Left lung (tissue), 10 donors: ENCODE results near the gene LY86. TPM values are rescaled to one million over a fixed set of nuclear protein-coding genes. Genes with fewer than 3 reads are reported as not detected.

Experiments
- ATAC-seq: fragments of 200-7000 bp; cut with Tn5 transposase; one replicate; pipeline ENCODE4 v1.9.1; 2020; ENCODE audit warnings: moderate library complexity
- DNase-seq, 4 donors: peaks; one replicate each; pipeline ENCODE4 v3.0.0-alpha.2; 2013 to 2020
- H3K27ac ChIP-seq, 2 donors: fragments of 200-600 bp; sonication (generic) in 1 of 2; one replicate each; pipeline versions ENCODE4 v1.5.0 to v1.8.0; 2020 to 2021
- H3K27me3 ChIP-seq, 2 donors: fragments of 200-600 bp; sonication (generic) in 1 of 2; one replicate each; pipeline versions ENCODE4 v1.5.0 to v1.8.0; 2020 to 2021
- H3K36me3 ChIP-seq, 2 donors: fragments of 200-600 bp; sonication (generic) in 1 of 2; one replicate each; pipeline versions ENCODE4 v1.5.0 to v1.8.0; 2020 to 2021
- H3K4me1 ChIP-seq, 2 donors: fragments of 200-600 bp; one replicate each; pipeline ENCODE4 v1.8.0; 2021
- H3K4me3 ChIP-seq, 2 donors: fragments of 200-600 bp; sonication (generic) in 1 of 2; one replicate each; pipeline versions ENCODE4 v1.5.0 to v1.8.0; 2020 to 2021; ENCODE audit warnings: mild to moderate bottlenecking in 1 of 2
- H3K9me3 ChIP-seq, 2 donors: fragments of 200-600 bp; sonication (generic) in 1 of 2; one replicate each; pipeline versions ENCODE4 v1.5.0 to v1.8.0; 2020 to 2021
- intact Hi-C, 2 donors: fragments of 100-400 bp; cut with DNase I; formaldehyde crosslinking; loops; one replicate each; pipeline versions ENCODE4 v1.11.2 to v1.14.2; 2022
- polyA plus RNA-seq, 6 donors: library from polyadenylated mRNA; unstranded; fragments of 120-200 nt; gene quantifications; one replicate each; pipeline ENCODE4 v1.2.1, GENCODE V29; 2013; ENCODE audit not compliant: insufficient read length in 6 of 6
- total RNA-seq, 2 donors: library from RNA; stranded (reverse); fragmentation: NEBNext Ultra II Directional; extraction: Animal tissue kit (Norgen Biotek cat#: 25700); gene quantifications; one replicate each; pipeline ENCODE4 v1.2.1, GENCODE V29; 2021
- TF ChIP-seq, protein P1 (sequence below), 2 donors: fragments of 200-600 bp; sonication (generic) in 1 of 2; IDR thresholded peaks; one replicate each; pipeline versions ENCODE4 v1.5.0 to v1.8.0; 2021; ENCODE audit warnings: antibody characterized with exemption in 2 of 2
- donor health status: DM: no; HTN: yes; CAD: no.
- donor health status: DM: no; HTN: no; CAD: no.

LY86 gene
- total and polyA plus RNA-seq, 8 donors: 1.4 to 11.1 (median 2.2) TPM

DNA sequence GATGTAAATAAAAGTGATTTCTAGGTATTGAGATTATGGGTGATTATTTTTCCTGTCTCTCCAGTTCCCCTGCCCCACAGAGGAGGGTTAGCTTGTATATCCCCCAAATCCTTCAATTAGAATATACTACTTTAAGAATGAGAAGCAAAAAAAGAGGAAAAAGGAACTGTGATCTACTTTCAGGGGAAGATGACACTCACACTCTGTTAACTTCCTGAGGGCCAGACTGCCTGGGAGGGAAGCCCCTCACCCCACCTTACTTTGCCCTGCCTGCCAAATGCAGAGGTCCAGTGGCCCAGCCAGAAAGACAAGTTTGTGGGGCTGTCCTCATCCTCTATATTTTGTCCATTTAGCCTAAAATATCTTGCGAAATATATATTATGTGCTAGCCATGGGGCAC is 9.2 kb upstream of the LY86 start:
- ATAC-seq (no peak), DNase-seq (no peak)
- Histone ChIP-seq H3K4me1 (no peaks in the 10 kb centered on the region), H3K27ac (no peak overlapping the region), H3K36me3 (no peaks in the 10 kb centered on the region), H3K9me3 (peaks cover 0 to 2% of the 10 kb centered on the region in 2 donors), H3K27me3 (no peaks in the 10 kb centered on the region), H3K4me3 (no peak overlapping the region)
- intact Hi-C loops: no loop called here
- TF ChIP-seq, protein P1, sequence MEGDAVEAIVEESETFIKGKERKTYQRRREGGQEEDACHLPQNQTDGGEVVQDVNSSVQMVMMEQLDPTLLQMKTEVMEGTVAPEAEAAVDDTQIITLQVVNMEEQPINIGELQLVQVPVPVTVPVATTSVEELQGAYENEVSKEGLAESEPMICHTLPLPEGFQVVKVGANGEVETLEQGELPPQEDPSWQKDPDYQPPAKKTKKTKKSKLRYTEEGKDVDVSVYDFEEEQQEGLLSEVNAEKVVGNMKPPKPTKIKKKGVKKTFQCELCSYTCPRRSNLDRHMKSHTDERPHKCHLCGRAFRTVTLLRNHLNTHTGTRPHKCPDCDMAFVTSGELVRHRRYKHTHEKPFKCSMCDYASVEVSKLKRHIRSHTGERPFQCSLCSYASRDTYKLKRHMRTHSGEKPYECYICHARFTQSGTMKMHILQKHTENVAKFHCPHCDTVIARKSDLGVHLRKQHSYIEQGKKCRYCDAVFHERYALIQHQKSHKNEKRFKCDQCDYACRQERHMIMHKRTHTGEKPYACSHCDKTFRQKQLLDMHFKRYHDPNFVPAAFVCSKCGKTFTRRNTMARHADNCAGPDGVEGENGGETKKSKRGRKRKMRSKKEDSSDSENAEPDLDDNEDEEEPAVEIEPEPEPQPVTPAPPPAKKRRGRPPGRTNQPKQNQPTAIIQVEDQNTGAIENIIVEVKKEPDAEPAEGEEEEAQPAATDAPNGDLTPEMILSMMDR (IDR thresholded peaks at IDR 0.05): no peak

DNA sequence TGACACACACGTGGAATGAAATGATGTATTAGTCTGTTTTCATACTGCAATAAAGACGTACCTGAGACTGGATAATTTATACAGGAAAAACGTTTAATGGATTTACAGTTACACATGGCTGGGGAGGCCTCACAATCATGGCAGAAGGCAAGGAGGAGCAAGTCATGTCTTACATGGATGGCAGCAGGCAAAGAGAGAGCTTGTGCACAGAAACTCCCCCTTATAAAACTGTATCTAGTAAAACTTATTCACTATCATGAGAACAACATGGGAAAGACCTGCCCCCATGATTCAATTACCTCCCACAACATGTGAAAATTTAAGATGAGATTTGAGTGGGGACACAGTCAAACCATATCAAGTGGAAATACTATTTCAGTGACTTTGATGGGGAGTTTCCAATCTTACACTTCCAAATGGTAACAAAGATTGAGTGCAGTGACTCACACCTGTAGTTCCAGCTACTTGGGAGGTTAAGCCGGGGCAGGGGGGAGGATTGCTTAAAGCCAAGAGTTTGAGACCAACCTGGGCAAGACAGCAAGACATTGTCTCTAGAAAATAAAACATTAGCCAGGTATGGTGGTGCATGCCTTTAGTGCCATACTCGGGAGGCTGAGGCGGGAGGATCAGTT is 8.2 kb upstream of the LY86 start:
- Histone ChIP-seq H3K4me3 (no peak overlapping the region), H3K27ac (no peak overlapping the region), H3K4me1 (no peaks in the 10 kb centered on the region), H3K9me3 (peaks cover 0 to 2% of the 10 kb centered on the region in 2 donors), H3K36me3 (no peaks in the 10 kb centered on the region), H3K27me3 (no peaks in the 10 kb centered on the region)
- intact Hi-C loops: no loop called here
- no peak for DNase-seq
- ATAC-seq: no peak
- TF ChIP-seq, protein P1 (IDR thresholded peaks at IDR 0.05): no peak

DNA sequence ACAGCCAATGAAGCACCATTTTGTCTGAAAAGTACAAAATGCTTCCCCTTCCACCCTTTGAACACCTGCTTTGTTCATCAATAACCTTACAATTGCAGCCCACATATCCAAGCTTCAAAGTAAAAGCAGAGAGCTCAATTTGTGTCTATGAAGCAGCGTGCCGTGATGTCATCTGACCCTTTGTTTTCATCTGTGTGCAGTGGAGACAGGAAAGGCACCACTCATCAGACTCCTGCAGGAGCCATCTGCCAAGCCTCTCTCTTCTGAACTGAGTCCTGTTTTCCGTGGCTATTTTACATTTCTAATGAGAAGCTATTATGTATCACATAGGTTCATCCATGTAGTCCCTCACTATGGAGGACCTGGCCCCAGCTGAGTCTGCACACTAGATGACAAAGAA is 7.5 kb upstream of the LY86 start:
- TF ChIP-seq, protein P1 (IDR thresholded peaks at IDR 0.05): no peak
- Histone ChIP-seq H3K9me3 (peaks cover 0 to 2% of the 10 kb centered on the region in 2 donors), H3K27ac (no peak overlapping the region)

DNA sequence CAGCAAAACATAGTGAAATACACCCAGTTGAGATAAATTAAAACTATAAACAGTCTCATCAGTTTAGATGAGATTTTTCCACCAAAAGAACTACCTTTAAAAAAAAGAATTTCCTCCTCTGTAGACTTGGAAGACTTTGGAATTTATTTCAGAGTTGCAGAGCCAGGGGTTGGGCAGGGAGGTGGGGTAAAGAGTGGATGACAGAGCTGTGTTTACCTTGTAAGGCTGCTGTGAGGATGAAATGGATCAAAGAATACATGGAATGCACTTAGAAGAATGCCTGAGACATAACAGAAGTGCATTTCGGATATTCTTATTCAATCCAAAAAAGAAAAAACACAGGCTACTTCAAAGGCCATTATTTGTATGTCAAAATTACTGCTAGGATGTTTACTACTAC is 6.4 kb upstream of the LY86 start:
- ATAC-seq (no peak), DNase-seq (no peak)
- intact Hi-C loops: no loop called here
- H3K27ac ChIP-seq: no peak overlapping the region
- H3K9me3 ChIP-seq: no peaks in the 10 kb centered on the region
- no peaks in the 10 kb centered on the region for H3K4me1 ChIP-seq
- H3K4me3 ChIP-seq: no peak overlapping the region
- TF ChIP-seq, protein P1 (IDR thresholded peaks at IDR 0.05): no peak
- no peaks in the 10 kb centered on the region for H3K27me3 ChIP-seq
- H3K36me3 ChIP-seq: no peaks in the 10 kb centered on the region

More for the DNA sequence above, 7.5 kb upstream of the LY86 start:
- ATAC-seq (no peak), DNase-seq (no peak)
- Histone ChIP-seq H3K4me3 (no peak overlapping the region), H3K27me3 (no peaks in the 10 kb centered on the region), H3K36me3 (no peaks in the 10 kb centered on the region), H3K4me1 (no peaks in the 10 kb centered on the region)
- intact Hi-C loops: no loop called here

DNA sequence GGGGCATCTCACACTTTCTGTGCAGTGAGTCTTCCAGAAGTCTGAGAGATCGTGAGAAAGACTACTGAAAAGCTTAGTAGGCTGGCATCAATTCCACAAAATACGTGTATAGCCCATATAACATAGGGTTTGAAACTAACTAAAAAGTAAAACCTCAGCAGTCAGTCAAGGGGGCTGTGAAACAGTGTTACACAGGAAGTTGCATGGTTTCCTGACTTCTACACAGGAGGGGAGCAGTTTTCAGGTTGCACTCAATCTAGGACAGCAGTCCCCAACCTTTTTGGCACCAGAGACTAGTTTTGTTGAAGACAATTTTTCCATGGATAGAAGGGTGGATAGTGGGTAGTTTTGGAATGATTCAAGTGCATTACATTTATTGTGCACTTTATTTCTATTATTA is 4.7 kb upstream of the LY86 start:
- intact Hi-C loops: no loop called here
- H3K4me3 ChIP-seq: no peak overlapping the region
- no peak overlapping the region for H3K27ac ChIP-seq
- H3K36me3 ChIP-seq: no peaks in the 10 kb centered on the region
- no peaks in the 10 kb centered on the region for H3K27me3 ChIP-seq
- DNase-seq (no peak), ATAC-seq (no peak)
- TF ChIP-seq, protein P1 (IDR thresholded peaks at IDR 0.05): no peak
- H3K9me3 ChIP-seq: no peaks in the 10 kb centered on the region
- peaks cover 0 to 11% of the 10 kb centered on the region in 2 donors for H3K4me1 ChIP-seq
